Limb (tissue), 2 donors: ENCODE results near the gene KCNQ5.

Source experiments
- DNase-seq, 2 donors: peaks; one replicate each; pipeline ENCODE4 v3.0.0-alpha.2; 2016; ENCODE audit errors: extremely low spot score in 2 of 2

KCNQ5 gene

DNA sequence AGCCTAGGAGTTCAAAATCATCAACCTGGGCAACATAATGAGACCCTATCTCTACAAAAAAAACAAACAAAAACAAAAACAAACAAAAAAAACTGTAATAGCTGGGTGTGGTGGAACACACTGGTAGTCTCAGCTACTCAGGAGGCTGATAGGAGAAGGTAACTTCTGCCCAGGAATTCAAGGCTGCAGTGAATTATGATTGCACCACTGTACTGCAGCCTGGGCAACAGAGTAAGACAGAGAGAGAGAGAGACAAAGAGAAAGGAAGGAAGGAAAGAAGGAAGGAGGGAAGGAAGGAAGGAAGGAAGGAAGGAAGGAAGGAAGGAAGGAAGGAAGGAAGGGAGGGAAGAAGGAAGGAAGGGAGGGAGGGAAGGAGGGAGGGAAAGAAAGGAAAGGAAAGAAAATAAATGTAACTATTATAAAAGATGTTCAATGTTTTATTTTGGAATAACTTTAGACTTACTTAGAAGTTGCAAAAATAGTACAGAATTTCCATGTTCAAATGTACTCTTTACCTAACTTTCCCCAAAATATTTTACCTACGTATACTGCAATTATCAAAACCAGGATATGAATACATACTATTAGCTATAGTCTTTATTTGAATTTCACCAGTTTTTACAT lies 428.2 kb downstream of the KCNQ5 start:
- no peak for DNase-seq

GRCh38 chr6:73050706-73051105 lies 428.8 kb downstream of the KCNQ5 start:
- DNase-seq: no peak

- DNase-seq: no peak
These were observed 429.3 kb downstream of the KCNQ5 start for GRCh38 chr6:73051147-73051546.

- no peak for DNase-seq
These were observed 433.1 kb downstream of the KCNQ5 start for GRCh38 chr6:73054958-73055357.

- no peak for DNase-seq
These were observed 436.9 kb downstream of the KCNQ5 start for GRCh38 chr6:73058736-73059135.

DNA sequence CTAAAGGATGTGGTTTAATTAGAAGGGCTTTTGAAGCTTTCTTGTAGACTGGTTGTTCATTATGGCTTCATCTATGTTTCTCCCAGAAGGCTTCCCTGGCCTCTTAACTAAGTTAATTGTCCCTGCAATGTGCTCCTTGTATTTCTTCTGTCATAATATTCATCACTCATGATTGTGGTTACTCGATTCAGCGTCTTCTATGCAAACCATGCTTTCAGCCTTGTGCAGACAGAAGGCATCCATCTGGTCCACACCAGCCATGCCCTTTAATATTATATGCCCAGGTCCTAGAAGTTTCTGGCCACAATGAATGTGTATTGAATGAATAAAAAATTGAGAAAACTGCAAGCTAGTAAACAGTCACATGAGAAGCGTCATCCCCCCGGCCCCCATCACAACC lies 440.3 kb downstream of the KCNQ5 start:
- no peak for DNase-seq

DNA sequence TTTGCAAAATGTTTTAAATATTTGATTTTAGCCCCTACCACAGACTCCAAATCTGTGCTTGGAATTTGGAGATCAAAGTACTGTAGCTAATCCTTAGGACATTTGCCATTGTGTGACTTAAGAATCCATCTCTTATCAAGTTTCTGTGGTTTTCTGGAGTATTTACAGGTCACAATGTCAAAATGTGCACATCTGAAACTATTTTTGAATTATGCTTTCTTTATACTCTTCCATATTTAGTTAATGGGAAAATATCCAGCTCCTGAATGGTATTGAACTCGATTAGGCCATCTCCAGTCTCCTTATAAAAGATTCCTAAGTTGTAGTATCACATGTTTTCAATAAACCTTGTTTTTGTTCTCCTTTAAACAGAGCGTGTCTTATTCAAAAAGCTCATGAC lies 441.0 kb downstream of the KCNQ5 start:
- no peak for DNase-seq

- no peak for DNase-seq
These were observed 442.4 kb downstream of the KCNQ5 start for GRCh38 chr6:73064266-73064665.

DNA sequence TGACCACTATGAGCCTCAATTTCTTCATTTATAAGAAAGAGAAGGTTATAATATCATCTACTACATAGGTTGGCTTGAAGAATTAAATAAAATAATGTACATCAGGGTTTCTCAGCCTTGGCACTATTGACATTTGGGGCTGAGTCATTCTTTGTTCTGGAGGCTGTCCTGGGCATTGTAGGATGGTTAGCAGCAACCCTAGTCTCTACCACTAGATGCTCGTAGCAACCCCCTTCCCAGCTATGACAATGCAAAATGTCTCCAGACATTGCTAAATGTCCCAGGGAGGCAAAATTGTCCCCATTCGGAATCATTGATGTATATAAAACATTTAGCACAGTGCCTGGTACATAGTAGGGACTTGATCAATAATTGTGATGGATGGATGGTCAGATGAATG lies 451.4 kb downstream of the KCNQ5 start:
- DNase-seq: no peak

DNA sequence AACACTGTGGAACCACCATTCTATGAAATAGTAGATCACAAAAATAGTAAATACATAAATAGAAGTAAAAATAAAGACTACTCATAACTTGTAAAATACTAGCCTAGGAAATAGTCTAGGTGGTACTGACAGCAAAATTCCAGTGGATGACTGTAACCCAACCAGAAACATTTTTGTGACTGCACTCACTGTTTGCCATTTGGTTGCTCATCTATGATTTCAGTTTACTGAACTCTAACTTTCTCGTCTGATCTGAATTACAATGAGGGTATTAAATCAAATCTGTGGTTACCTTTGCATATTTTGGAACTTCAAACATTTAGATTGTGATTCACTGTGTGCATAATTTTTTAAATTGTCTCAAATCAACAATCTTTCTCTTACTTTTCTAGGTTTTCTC lies 452.3 kb downstream of the KCNQ5 start:
- no peak for DNase-seq

GRCh38 chr6:73076211-73076954 lies 454.5 kb downstream of the KCNQ5 start:
- DNase-seq: no peak

DNA sequence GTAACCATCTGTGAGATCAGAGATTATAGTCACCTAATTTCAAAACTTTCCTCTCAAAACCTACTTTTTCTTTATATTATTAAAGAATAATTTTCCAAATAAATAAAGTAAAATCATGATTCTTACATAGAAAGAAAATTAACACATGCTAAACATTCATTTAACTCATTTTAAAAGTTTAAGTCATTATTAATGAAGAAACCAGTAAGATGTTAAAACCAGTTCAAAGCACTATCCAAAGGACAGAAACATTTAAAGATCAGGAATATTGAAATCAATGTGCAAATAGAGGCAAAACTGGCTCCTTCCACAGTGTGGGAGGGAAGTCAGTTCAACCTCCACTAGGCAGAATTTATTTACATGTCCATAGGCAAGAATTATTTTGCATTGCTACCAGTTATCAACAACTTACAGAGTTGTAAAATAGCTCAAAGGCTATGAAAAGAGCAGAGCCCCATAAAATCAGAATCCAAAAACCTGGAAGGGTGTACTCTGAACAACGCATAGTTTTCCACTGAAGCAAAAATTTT lies 456.5 kb downstream of the KCNQ5 start:
- DNase-seq: no peak

- no peak for DNase-seq
These were observed 457.2 kb downstream of the KCNQ5 start for GRCh38 chr6:73078908-73079610.

GRCh38 chr6:73079611-73079955 lies 457.7 kb downstream of the KCNQ5 start:
- no peak for DNase-seq

- DNase-seq: no peak
These were observed 458.1 kb downstream of the KCNQ5 start for GRCh38 chr6:73079978-73080377.

GRCh38 chr6:73081955-73082354 lies 460.1 kb downstream of the KCNQ5 start:
- no peak for DNase-seq

DNA sequence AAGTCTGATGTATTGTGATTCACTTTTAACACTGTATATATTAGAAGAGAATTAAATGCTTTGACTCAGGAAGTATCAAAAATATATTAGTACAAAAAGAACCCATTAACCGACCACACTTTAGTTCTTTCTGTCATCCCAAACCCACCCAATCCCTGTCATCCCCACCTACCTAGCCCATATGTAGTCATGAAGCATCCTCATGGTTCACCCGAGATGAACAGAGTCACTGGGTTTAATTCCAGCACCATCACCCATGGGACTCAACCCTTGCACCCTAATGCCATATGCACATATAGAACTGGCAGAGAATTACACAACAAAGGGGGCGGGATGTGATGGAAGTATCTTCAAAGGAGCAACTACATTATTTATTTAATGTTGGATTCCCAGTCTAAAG lies 462.0 kb downstream of the KCNQ5 start:
- no peak for DNase-seq

GRCh38 chr6:73085443-73085871 lies 463.6 kb downstream of the KCNQ5 start:
- DNase-seq: no peak

DNA sequence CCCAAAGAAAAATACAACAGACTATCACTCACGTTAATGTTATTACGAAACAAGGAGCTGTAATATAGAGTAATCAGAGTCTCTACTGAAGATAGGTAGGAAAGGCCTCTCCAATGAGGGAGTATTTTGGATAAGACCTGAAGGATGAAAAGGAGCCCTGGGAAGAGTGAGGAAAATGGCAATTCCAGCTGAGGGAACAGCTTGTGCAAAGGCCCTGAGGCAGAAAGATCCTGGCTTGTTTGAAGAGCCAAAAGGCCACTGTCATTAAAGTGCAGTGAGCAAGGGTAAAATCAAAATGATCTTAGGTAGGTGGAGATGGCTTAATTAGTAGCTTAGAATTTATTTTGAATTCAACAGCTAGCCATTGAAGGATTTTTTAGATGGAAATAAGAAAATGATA lies 464.9 kb downstream of the KCNQ5 start:
- DNase-seq: no peak

DNA sequence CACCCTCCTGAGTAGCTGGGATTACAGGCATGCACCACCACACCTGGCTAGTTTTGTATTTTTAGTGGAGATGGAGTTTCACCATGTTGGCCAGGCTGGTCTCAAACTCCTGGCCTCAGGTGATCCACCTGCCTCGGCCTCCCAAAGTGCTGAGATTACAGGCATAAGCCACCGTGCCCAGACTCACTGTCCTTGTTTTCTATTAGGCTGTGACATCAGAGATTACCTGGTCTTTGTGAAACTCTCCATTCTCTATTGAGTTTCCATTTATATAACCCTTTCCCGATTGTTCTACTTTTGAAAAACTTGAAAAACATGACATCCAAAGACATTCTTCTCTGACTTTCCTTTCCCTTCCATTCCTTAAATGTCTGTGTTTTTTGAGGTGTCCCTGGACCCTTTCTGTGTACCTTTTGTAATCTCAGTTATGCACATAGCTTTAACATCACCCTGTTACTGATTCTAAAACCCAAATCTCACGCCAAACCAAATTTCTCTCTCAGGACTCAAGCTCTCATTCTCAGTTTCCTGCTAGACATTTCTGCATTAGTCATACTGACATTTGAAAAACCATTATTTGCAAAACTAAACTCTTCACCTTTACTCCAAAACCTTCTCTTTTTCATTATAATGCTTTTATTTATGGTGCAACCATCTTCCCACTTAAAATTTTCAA lies 466.4 kb downstream of the KCNQ5 start:
- DNase-seq: no peak

DNA sequence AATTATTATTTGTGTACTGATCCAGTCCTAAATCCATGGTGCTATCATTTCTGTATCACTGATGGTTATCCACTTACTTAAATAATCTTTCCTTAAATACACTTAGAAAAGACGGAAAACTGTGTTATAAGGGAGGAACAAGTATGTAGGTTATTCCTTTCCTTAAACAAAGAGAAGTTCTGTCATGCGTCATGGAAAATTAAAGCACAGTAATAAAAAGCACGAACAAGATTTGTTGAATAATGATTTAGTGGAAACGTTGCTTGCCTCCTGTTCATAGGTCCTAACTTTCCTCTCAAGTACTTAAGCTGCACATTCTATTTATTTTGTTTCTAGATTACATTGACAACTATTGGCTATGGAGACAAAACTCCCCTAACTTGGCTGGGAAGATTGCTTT lies 483.1 kb downstream of the KCNQ5 start:
- DNase-seq: peak in 1 of 2 donors; percentile 45

GRCh38 chr6:73107016-73107415 lies 485.2 kb downstream of the KCNQ5 start:
- DNase-seq: no peak
